Body of pancreas (tissue), 4 donors: ENCODE results near the gene TENM3.

Experiments used
- CTCF ChIP-seq, 7 experiments: fragments of 450-650 bp in 4 of 7; fragments of 200-600 bp in 3 of 7; sonication (generic) in 3 of 7; IDR thresholded peaks; one replicate each; pipeline ENCODE4 v1.5.1; 2016 to 2019; ENCODE audit warnings: antibody characterized with exemption in 7 of 7
- POLR2A ChIP-seq, 3 donors: fragments of 450-650 bp; IDR thresholded peaks; one replicate each; pipeline ENCODE4 v1.6.1; 2016; ENCODE audit warnings: antibody characterized with exemption in 3 of 3, mild to moderate bottlenecking in 2 of 3

- no peak for TF ChIP-seq POLR2A (IDR thresholded peaks at IDR 0.05)
- no peak for TF ChIP-seq CTCF (IDR thresholded peaks at IDR 0.05)
These were observed 517.4 kb downstream of the TENM3 start for GRCh38 chr4:182760551-182761043.
